ENCODE results near the gene ERF.

Gene ERF

DNA sequence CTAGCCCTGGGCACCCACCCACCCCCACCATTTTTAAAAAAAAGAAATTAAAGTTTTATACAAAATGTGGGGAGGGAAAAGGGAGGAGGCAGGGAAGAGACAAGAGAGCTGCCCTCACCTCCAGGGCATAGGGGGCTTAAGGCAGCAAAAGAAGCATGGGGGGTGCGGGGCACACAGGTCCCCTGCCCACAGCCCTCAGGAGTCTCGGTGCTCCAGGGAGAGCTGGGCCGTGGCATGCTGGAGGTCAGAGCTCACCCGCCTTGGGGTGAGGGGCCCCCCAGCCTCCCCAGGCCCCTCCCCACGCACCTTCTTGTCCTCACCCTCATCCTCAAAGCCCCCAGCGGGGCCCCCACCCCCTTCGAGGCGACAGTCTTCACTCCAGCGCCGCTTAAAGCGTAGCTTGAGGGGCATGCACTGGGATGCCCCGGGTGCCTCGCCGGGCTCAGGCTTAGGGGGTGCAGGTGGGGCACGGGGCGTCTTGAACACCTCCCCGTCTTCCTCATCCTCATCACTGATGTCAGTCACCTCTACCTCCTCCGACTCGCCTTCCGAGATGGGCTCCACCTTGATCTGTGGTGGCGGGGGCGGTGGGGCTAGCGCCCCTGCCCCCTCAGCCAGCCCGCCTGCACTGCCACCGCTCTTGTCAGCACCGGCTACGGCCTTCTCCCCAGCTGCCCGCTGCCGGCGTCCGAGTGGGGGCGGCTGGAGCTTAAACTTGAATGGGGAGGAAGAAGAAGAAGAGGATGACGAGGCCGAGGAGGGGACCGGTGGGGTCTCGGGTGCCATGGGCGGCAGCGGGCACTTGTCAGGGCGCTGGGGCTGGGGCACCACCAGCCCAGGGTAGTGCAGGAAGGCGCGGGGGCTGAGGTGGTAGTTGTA lies 6.4 kb downstream of the ERF start:
- no peak overlapping the region for H3K4me3 Mint-ChIP-seq
- H3K9me3 Mint-ChIP-seq, result no peaks in the 10 kb centered on the region
- H3K36me3 Mint-ChIP-seq (ENCODE audit: low read depth), result peaks cover 2% of the 10 kb centered on the region
- no peaks in the 10 kb centered on the region for H3K27me3 Mint-ChIP-seq (ENCODE audit: low read depth)
- H3K27ac Mint-ChIP-seq, result no peak overlapping the region
- H3K4me1 Mint-ChIP-seq (ENCODE audit: low read depth), result peaks cover 33% of the 10 kb centered on the region

DNA sequence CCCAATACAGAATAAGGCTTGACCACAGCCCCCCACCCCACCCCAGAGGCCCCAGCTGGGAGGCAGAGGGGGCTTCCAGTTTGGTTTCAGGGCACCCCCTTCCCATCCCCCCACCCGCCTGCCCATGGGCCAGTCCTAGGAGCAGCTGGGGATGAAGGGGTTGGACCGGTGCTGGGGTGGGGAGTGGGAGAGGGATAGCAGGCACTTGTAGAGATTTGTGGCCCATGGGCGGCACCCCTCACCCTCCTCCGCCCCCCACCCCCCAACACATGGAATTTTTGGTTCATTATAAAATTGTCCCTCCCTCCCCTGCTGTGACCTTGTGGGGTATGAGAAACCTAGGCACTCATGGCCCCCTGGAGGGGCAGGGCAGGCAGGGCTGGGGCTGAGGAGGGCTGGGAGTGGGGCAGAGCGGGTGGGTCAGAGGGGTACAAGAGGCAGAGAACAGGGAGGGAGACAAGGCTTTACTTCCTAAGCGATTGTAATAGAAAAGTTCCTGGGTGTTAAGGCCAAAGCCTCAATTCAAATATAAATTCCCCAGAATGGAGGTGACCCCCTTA lies 7.2 kb downstream of the ERF start:
- H3K4me3 Mint-ChIP-seq, result no peak overlapping the region
- no peaks in the 10 kb centered on the region for H3K9me3 Mint-ChIP-seq
- no peak overlapping the region for H3K27ac Mint-ChIP-seq
- H3K27me3 Mint-ChIP-seq (ENCODE audit: low read depth), result no peaks in the 10 kb centered on the region
- peaks cover 1% of the 10 kb centered on the region for H3K36me3 Mint-ChIP-seq (ENCODE audit: low read depth)
- peaks cover 35% of the 10 kb centered on the region for H3K4me1 Mint-ChIP-seq (ENCODE audit: low read depth)

DNA sequence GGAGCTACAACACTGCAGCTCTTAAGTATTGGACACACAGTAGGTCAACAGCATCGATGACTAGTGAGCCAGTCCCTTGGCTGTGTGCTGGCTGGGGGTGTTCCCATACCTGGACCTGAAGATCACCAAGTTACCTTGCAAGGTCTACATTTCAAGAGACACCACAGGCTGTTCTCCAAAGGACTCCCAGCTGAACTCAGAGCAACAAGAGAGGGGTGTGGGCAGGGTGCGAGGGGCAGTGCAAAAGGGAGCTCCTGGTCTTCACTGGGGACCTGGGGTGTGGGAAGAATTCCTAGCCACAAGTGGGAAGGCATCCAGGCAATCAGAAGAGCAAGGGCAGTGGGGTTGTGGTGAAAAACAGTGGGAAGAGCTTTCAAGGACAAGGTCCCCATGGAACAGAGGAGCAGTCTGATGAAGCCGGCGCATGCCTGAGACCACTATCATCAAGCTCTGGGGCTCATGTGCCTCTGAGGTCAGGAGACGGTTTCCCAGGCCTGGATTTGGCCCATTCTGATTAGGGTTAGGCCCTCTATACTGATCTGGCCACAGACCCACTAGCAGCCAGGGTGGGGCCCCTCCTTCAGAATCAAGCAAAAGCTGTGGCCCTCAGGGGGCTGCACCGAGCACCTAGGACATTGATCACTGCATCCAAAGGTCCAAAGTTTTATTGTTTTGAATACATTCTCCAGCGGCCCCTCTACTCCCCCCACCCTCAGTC lies 7.8 kb downstream of the ERF start:
- Mint-ChIP-seq H3K27me3 (ENCODE audit: low read depth) (no peaks in the 10 kb centered on the region), H3K36me3 (ENCODE audit: low read depth) (no peaks in the 10 kb centered on the region), H3K4me3 (no peak overlapping the region), H3K27ac (no peak overlapping the region), H3K9me3 (no peaks in the 10 kb centered on the region), H3K4me1 (ENCODE audit: low read depth) (peaks cover 32% of the 10 kb centered on the region)

DNA sequence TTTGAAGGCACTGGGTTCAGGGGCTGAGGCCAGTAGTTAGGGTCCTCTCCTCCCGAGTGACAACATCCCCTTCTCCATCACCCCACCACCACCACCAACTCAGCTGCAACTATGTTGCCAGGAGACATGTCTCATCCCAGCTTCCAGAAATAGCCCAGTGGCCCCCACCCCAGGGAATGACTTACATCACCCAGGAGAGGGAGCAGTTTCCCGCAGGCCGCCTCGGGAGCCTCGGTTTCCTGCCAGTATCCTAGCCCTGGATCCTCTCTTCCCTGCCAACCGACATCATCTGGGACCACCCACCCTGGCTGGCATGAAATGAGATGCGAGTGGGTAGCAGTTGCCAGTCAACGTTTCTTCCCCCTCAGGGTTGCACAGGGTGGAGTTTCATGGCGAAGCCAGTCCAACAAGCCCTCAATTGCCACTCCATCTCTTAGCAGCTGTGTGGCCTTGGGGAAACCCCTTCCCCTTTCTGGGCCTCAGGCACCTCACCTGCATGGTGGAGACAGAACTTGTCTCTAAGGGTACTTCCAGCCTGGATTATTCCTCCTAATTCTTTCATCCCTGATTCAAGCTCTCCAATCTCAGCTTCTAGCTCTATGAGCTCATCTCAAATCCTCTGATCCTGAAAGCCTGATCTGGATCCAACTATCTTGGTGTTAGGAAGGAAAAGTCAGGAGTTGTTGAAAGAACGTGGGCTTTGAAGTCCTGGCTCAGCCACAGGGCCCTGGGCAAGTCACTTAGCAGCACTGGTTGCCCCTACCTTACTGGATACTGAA lies 8.6 kb downstream of the ERF start:
- Mint-ChIP-seq H3K4me3 (no peak overlapping the region), H3K27ac (peak overlapping the region; percentile 42), H3K4me1 (ENCODE audit: low read depth) (peaks cover 29% of the 10 kb centered on the region), H3K9me3 (no peaks in the 10 kb centered on the region), H3K36me3 (ENCODE audit: low read depth) (no peaks in the 10 kb centered on the region), H3K27me3 (ENCODE audit: low read depth) (no peaks in the 10 kb centered on the region)

DNA sequence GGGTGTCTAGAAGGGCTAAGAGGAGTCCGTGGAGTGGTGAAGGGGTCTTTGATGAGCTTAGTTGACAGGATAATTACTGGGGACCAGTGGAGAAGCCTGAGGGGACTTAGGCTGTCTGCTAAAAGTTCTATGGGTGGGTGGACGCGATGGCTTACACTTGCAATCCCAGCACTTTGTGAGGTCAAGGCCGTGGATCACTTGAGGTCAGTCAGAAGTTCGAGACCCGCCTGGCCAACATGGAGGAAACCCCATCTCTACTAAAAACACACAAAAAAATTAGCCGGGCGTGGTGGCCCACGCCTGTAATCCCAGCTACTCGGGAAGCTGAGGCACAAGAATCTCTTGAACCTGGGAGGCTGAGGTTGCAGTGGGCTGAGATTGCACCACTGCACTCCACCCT lies 9.7 kb downstream of the ERF start:
- Mint-ChIP-seq H3K27me3 (ENCODE audit: low read depth) (no peaks in the 10 kb centered on the region), H3K4me3 (peak overlapping the region; percentile 89), H3K9me3 (no peaks in the 10 kb centered on the region), H3K27ac (peak overlapping the region; percentile 91), H3K4me1 (ENCODE audit: low read depth) (peaks cover 37% of the 10 kb centered on the region), H3K36me3 (ENCODE audit: low read depth) (peaks cover 1% of the 10 kb centered on the region)

DNA sequence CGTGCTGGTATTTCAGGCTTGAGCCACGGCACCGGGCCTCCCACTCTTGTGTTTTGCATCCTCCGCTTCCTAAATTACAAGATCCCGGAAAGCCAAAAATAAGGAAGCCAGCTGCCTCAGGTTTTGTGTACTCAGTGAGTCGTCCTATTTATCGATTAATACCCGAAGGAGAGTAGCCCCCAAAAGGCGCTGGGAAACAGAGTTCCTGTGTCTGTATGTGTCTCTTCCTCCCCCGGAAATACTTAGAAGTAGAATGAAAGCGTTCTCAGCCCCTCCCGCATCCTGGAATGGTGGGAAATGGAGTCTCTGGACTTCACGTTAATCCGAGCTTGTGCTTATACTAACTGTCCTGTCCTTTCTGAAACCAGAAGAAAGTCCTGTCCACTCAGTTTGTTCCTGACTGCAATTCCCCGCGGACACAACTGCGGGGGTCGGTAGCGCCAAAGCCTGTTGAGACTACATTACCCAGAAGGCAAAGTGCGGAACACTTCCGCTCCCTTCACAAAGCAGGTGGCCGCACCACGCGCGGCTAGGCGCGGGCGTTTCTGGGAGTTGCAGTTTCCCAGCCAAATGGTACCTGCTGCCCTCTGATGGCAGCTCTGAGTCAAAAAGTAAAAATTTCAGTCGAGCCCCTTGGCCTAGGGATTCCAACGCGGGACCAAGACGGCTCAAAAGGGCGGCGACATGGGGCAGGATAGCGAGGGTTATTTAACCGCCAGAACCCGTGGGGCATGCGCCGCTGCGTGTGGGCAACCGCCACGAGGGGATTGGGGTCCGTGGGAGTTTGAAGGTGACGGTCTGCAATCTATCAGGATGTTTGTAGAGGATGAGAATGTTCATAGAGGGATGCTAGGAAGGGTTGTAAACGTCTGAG lies 10.3 kb downstream of the ERF start:
- Mint-ChIP-seq H3K4me1 (ENCODE audit: low read depth) (peaks cover 43% of the 10 kb centered on the region), H3K9me3 (no peaks in the 10 kb centered on the region), H3K27ac (peak overlapping the region; percentile 91), H3K4me3 (peak overlapping the region; percentile 89), H3K36me3 (ENCODE audit: low read depth) (peaks cover 7% of the 10 kb centered on the region), H3K27me3 (ENCODE audit: low read depth) (no peaks in the 10 kb centered on the region)

DNA sequence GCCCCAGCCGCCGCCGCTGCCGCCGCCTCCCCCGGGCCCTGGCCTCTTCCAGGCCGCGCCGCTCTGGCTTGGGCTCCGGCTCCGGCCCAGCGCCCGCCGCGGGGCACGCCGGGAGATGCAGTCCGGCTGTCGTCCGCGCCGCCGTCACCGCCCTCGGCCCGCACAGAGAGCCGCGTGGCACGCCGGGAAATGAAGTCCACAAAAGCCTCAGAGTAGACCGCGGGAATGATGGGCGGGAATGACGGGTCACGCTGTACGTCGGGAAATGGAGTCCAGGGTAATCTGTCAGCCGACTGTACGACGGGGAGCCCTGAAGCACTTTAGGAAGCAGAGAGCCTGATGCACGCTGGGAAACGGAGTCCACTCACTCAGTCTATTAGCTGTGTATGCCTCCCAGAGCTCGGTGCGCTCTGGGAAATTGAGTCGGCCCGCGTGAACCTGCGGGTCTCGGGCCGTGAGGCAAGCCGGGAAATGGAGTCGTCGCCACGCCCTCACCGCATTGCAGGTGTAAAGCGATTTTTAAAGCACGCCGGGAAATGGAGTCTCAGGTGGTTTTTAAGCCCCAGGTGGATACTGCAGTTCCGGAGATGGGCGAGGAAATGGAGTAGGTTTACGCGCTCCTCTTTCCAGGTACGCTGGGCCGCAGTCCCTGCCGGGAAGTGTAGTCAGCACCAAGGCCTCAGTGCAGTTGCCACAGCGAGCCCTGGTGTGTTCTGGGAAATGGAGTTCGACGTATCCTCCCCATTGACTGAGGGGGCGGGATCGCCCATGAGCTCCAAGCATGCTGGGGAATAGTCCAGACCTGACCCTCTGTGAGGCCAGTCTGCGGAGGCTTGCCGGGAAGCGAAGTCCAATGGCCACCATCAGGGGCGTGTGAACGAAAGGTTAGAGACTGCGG lies 12.2 kb downstream of the ERF start, which contains the start of gene GSK3A:
Gene GSK3A (minus strand): TSS at position 91 of the 898 bp plus-strand sequence. CDS start 137 bp downstream, outside the sequence.
- no peaks in the 10 kb centered on the region for H3K9me3 Mint-ChIP-seq
- peaks cover 47% of the 10 kb centered on the region for H3K4me1 Mint-ChIP-seq (ENCODE audit: low read depth)
- peak within 1 kb of the TSS; percentile 93 for H3K27ac Mint-ChIP-seq
- peak within 1 kb of the TSS; percentile 91 for H3K4me3 Mint-ChIP-seq
- peaks cover 10% of the 10 kb centered on the region for H3K36me3 Mint-ChIP-seq (ENCODE audit: low read depth)
- H3K27me3 Mint-ChIP-seq (ENCODE audit: low read depth), result no peaks in the 10 kb centered on the region

DNA sequence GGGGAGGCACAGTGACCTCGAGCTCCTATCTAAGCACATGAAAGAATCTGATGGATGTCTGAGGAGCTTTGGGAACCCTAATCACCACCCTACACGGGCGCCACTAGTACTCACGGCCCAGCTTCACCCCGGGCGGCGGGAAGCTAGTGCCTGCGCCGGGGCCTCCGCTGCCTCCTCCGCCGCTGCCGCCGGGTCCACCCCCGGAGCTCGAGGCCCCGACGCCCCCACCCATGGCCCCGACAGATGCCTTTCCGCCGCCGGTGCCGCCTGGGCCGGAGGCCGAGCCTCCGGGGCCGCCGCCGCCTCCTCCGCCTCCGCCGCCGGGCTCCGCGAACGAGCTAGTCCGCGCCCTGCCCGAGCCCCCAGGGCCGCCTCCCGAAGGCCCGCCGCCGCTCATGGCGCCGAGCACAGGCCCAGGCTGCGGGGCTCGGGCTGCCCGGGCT lies 12.8 kb downstream of the ERF start:
- peaks cover 10% of the 10 kb centered on the region for H3K36me3 Mint-ChIP-seq (ENCODE audit: low read depth)
- H3K4me3 Mint-ChIP-seq, result peak overlapping the region; percentile 91
- H3K9me3 Mint-ChIP-seq, result no peaks in the 10 kb centered on the region
- no peaks in the 10 kb centered on the region for H3K27me3 Mint-ChIP-seq (ENCODE audit: low read depth)
- peak overlapping the region; percentile 81 for H3K27ac Mint-ChIP-seq
- peaks cover 47% of the 10 kb centered on the region for H3K4me1 Mint-ChIP-seq (ENCODE audit: low read depth)

DNA sequence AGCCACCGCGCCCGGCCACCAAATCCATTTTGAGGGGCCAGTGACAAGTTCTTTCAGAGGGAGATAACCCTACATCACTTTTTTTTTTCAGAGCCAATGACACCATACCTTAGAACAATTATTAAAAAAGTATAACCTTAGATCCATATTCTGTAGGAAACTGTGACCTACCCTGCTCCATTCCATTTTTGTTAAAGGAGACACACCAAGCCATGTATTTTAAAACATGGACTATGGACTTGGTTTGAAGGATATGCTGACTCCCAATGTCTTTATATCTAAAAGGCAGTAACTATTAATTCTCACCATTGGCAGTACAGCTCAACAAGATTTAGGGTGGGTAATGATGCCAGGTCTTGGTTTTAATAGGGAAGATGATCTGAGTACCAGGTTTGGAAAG lies 13.6 kb downstream of the ERF start:
- Mint-ChIP-seq H3K27me3 (ENCODE audit: low read depth) (no peaks in the 10 kb centered on the region), H3K4me3 (peak overlapping the region; percentile 91), H3K9me3 (no peaks in the 10 kb centered on the region), H3K4me1 (ENCODE audit: low read depth) (peaks cover 41% of the 10 kb centered on the region), H3K36me3 (ENCODE audit: low read depth) (peaks cover 16% of the 10 kb centered on the region), H3K27ac (no peak overlapping the region)

DNA sequence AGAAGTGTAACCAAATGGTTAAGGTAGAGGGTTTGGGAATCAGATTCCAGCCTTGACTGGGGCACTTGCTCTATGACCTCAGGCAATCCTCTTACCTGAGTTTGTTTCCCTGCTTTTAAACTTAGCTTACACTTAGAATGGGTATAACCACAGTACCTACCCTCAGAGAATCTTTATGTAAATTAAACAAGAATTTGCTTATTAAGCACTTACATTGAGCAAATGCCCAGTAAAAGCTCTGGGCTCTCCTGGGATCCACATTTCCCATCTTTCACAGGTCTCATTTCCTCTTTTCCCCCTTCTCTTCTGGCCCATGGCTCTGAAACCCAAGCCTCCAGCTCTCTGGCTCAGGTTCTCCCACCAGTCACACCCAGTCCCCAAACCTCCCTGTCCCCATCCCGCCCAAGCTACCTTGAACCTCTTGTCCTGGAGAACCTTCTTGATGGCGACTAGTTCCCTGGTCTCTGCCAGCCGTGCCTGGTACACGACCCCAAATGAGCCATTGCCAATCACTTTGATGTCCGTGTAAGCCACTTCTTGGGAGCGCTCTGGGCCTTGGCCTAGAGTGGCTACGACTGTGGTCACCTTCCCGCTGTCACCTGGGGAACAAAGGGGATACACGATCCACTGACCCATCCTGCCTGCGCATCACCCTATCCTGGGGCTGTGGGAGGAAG lies 15.2 kb downstream of the ERF start:
- H3K4me3 Mint-ChIP-seq, result no peak overlapping the region
- H3K4me1 Mint-ChIP-seq (ENCODE audit: low read depth), result peaks cover 35% of the 10 kb centered on the region
- peaks cover 27% of the 10 kb centered on the region for H3K36me3 Mint-ChIP-seq (ENCODE audit: low read depth)
- no peaks in the 10 kb centered on the region for H3K27me3 Mint-ChIP-seq (ENCODE audit: low read depth)
- H3K9me3 Mint-ChIP-seq, result no peaks in the 10 kb centered on the region
- no peak overlapping the region for H3K27ac Mint-ChIP-seq

DNA sequence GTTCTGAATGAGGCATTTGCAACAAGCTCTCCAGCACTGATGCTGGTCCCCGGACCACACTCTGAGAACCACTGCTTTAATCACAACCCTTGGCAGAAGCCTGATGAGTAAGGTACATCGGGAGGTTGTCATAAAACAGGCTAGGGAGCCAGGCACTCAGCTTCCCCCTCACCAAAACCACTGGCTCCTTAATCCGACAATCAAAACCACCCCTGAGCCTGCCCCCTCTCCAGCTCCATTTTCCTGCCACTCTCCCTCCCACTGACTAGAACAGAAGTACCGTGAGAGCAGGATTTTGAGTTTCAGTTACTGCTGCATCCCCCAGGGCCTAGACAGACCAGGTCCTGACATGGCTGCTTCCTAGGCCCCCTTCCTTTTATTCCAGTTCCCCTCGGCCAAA lies 19.7 kb downstream of the ERF start:
- Mint-ChIP-seq H3K36me3 (ENCODE audit: low read depth) (peaks cover 45% of the 10 kb centered on the region), H3K9me3 (no peaks in the 10 kb centered on the region), H3K4me1 (ENCODE audit: low read depth) (peaks cover 13% of the 10 kb centered on the region), H3K27ac (no peak overlapping the region), H3K4me3 (no peak overlapping the region), H3K27me3 (ENCODE audit: low read depth) (no peaks in the 10 kb centered on the region)

DNA sequence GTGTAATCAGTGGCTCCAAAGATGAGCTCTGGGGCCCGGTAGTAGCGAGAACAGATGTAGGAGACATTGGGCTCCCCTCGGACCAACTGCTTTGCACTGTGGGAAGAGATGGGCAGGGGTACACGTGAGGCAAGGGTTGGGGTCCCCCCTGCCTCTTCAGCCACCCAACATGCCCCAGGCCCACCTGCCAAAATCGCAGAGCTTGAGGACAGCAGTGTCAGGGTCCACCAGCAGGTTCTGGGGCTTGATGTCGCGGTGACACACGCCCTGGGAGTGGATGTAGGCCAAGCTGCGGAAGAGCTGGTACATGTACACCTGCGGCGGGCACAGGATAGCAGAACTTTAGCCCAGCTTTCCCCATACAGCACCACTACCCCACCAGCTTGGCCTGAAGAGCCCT lies 20.6 kb downstream of the ERF start:
- no peaks in the 10 kb centered on the region for H3K27me3 Mint-ChIP-seq (ENCODE audit: low read depth)
- H3K36me3 Mint-ChIP-seq (ENCODE audit: low read depth), result peaks cover 44% of the 10 kb centered on the region
- H3K4me1 Mint-ChIP-seq (ENCODE audit: low read depth), result peaks cover 11% of the 10 kb centered on the region
- H3K4me3 Mint-ChIP-seq, result no peak overlapping the region
- no peak overlapping the region for H3K27ac Mint-ChIP-seq
- H3K9me3 Mint-ChIP-seq, result no peaks in the 10 kb centered on the region
